Esophagus squamous epithelium (tissue), 5 donors: ENCODE data around the gene LTBP2. TPM values are rescaled to one million over a fixed set of nuclear protein-coding genes. Genes with fewer than 3 reads are reported as not detected.

Experiments
- DNase-seq: peaks from one replicate; lab custom pipeline; 2025; lab: John Stamatoyannopoulos, UW
- H3K27ac ChIP-seq, 4 donors: fragments of 200-600 bp; sonication (generic); one replicate each; pipeline ENCODE4 v1.5.1; 2016 to 2019; ENCODE audit warnings: mild to moderate bottlenecking in 1 of 4
- H3K27me3 ChIP-seq, 4 donors: fragments of 200-600 bp; sonication (generic); 1 replicate in 3 of 4; 2 replicates in 1 of 4; pipeline versions ENCODE4 v1.5.1 to v1.6.0; 2017 to 2021; ENCODE audit warnings: antibody characterized with exemption in 1 of 4
- H3K36me3 ChIP-seq, 3 donors: fragments of 200-600 bp; sonication (generic); one replicate each; pipeline ENCODE4 v1.5.1; 2016 to 2019
- H3K4me1 ChIP-seq, 3 donors: fragments of 200-600 bp; sonication (generic); one replicate each; pipeline ENCODE4 v1.5.1; 2017 to 2019
- H3K4me3 ChIP-seq, 4 donors: fragments of 200-600 bp; sonication (generic); 1 replicate in 3 of 4; 2 replicates in 1 of 4; pipeline ENCODE4 v1.5.1; 2016 to 2019; ENCODE audit warnings: mild to moderate bottlenecking in 2 of 4, moderate library complexity in 1 of 4
- H3K9me3 ChIP-seq, 3 donors: fragments of 200-600 bp; sonication (generic); one replicate each; pipeline ENCODE4 v1.5.1; 2016 to 2019
- POLR2A ChIP-seq, 4 donors: fragments of 450-650 bp; IDR thresholded peaks; one replicate each; pipeline ENCODE4 v1.6.1; 2017; ENCODE audit warnings: antibody characterized with exemption in 4 of 4, mild to moderate bottlenecking in 4 of 4, moderate library complexity in 3 of 4
- WGBS, 2 donors: methylation state at CpG; one replicate each; pipeline ENCODE4 v1.1.5; 2018; 5-methylcytosine and 5-hydroxymethylcytosine counted together
- intact Hi-C: fragments of 100-400 bp; cut with DNase I; formaldehyde crosslinking; loops from one replicate; pipeline ENCODE4 v1.15.0; 2022
- total RNA-seq, 4 donors: library from RNA; depleted of rRNA; stranded (reverse); fragments of >200 nt; gene quantifications; one replicate each; pipeline ENCODE4 v1.1.0, GENCODE V29; 2016
- TF ChIP-seq, protein P1 (sequence below), 6 experiments: fragments of 450-650 bp in 4 of 6; fragments of 200-600 bp in 2 of 6; sonication (generic) in 2 of 6; IDR thresholded peaks; one replicate each; pipeline ENCODE4 v1.5.1; 2016 to 2019; ENCODE audit warnings: antibody characterized with exemption in 6 of 6, mild to moderate bottlenecking in 4 of 6, moderate library complexity in 4 of 6
- donor health status: DM: yes; HTN: yes; CAD: no.

The LTBP2 gene
- total RNA-seq, 4 donors from 2014 or later = 10.3 to 41.6 (median 17.0) TPM

DNA sequence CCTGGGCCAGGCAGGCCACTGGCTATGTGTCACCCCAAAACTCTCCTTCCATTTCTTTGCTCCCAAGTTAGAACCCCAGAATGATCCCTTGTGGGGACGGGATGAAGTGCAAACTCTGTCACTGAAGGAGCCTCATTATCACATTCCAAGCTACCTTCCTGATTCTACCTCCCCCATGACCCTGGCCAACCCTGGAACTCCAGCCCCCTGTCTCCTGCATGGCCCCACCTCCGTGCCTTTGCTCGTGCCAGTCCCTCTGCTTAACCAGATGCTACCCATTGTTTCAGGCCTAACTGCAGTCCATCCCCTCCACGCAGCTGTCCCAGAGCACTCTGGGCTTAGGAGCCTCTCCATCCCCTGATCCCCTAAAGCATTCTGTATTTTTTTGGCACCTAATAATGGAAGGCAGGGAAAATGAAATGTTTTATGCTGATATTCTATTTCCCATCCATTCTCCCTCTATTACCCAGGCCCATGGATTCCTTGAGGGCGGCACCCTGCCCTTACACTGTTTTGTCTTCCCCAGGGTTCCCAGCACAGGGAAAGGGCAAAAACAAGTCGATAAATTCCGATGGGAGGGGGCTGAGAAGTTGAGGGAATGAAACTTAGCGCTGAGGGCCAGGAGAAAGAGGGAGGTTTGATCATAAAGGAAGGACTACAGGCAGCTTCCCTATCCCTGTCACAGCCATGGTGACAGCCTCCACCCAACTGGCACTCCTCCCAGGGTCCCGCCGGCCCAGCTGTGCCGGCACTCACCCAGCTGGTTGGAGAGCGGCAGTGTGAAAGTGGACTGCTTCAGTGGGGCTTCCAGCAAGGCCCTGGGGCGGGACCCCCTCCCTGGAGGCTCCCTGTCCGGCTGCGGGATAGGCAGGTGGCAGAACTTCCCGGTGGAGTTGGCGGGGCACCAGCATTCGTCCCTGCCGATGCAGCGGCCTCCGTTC is 60.3 kb downstream of the LTBP2 start:
- intact Hi-C loops = no loop called here
- 65 to 68% methylated on average over 10 to 20 of the region's 21 CpGs for WGBS, 2 donors

DNA sequence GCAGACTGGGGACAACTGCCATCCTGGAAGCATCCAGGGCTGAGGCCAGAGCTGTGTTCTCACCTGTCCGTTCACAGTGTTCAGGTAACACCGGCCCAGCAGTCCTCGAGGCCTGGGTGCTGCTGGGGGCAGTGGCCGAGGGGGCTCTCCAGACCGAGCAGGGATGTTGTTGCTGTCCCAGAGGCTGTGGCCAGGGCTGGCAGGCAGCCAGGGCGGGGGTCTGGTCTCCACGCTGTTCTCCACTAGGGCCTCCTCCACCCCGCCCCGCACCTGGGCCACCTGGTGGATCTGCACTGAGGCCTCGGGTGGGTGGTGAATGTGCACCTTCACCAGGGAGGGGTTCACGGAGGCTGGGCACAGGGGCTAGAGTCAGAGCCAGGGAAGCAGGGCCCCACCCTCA is 61.0 kb downstream of the LTBP2 start:
- peaks cover 0 to 45% (median 4%) of the 10 kb centered on the region in 3 donors for H3K36me3 ChIP-seq
- H3K9me3 ChIP-seq = no peaks in the 10 kb centered on the region
- 100% methylated on average over 3 of the region's 11 CpGs; no CpG with 5 or more reads in 1 of the 2 donors for WGBS, 2 donors
- TF ChIP-seq, protein P1, sequence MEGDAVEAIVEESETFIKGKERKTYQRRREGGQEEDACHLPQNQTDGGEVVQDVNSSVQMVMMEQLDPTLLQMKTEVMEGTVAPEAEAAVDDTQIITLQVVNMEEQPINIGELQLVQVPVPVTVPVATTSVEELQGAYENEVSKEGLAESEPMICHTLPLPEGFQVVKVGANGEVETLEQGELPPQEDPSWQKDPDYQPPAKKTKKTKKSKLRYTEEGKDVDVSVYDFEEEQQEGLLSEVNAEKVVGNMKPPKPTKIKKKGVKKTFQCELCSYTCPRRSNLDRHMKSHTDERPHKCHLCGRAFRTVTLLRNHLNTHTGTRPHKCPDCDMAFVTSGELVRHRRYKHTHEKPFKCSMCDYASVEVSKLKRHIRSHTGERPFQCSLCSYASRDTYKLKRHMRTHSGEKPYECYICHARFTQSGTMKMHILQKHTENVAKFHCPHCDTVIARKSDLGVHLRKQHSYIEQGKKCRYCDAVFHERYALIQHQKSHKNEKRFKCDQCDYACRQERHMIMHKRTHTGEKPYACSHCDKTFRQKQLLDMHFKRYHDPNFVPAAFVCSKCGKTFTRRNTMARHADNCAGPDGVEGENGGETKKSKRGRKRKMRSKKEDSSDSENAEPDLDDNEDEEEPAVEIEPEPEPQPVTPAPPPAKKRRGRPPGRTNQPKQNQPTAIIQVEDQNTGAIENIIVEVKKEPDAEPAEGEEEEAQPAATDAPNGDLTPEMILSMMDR (IDR thresholded peaks at IDR 0.05) = no peak
- no peak for TF ChIP-seq POLR2A (IDR thresholded peaks at IDR 0.05)
- H3K27ac ChIP-seq = no peak overlapping the region
- H3K27me3 ChIP-seq = no peaks in the 10 kb centered on the region
- H3K4me3 ChIP-seq = no peak overlapping the region
- DNase-seq = no peak
- peaks cover 16 to 51% (median 26%) of the 10 kb centered on the region in 3 donors for H3K4me1 ChIP-seq
- intact Hi-C loops = no loop called here

More for the DNA sequence above, 60.3 kb downstream of the LTBP2 start:
- no peak for DNase-seq
- no peaks in the 10 kb centered on the region for H3K27me3 ChIP-seq
- peaks cover 0 to 38% (median 4%) of the 10 kb centered on the region in 3 donors for H3K36me3 ChIP-seq
- H3K4me3 ChIP-seq = no peak overlapping the region
- H3K27ac ChIP-seq = peak overlapping the region in 3 of 4 donors; percentile 34 to 70 (median 58)
- no peak for TF ChIP-seq POLR2A (IDR thresholded peaks at IDR 0.05)
- TF ChIP-seq, protein P1 (IDR thresholded peaks at IDR 0.05) = no peak
- H3K9me3 ChIP-seq = no peaks in the 10 kb centered on the region
- H3K4me1 ChIP-seq = peaks cover 16 to 51% (median 26%) of the 10 kb centered on the region in 3 donors

DNA sequence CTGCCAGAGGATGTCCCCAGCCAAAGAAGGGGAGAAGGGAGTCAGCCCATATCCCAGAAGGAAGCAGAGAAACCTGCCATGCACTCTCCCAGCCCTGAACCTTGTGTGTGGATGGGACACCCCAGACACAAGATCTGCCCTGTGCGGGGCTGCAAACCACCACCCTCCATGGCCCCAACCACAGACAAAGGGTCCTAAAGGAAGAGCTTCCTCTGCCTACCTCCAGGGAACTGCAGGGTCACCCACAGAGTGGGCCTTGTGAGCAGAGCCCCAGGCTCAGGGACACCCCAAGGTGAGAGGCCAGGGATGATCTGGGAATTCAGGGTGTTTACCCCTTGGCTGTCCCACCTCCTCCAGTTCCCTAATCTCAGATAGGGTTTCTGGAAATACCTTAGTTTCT is 62.0 kb downstream of the LTBP2 start:
- peaks cover 16 to 51% (median 26%) of the 10 kb centered on the region in 3 donors for H3K4me1 ChIP-seq
- TF ChIP-seq POLR2A (IDR thresholded peaks at IDR 0.05) = no peak
- TF ChIP-seq, protein P1 (IDR thresholded peaks at IDR 0.05) = no peak
- intact Hi-C loops = no loop called here
- H3K27me3 ChIP-seq = no peaks in the 10 kb centered on the region
- no peaks in the 10 kb centered on the region for H3K9me3 ChIP-seq
- H3K27ac ChIP-seq = peak overlapping the region; percentile 1 to 47 (median 20)
- peaks cover 0 to 48% (median 4%) of the 10 kb centered on the region in 3 donors for H3K36me3 ChIP-seq
- H3K4me3 ChIP-seq = no peak overlapping the region
- WGBS, 2 donors = 0% methylated on average over 1 of the region's 1 CpG
- no peak for DNase-seq

DNA sequence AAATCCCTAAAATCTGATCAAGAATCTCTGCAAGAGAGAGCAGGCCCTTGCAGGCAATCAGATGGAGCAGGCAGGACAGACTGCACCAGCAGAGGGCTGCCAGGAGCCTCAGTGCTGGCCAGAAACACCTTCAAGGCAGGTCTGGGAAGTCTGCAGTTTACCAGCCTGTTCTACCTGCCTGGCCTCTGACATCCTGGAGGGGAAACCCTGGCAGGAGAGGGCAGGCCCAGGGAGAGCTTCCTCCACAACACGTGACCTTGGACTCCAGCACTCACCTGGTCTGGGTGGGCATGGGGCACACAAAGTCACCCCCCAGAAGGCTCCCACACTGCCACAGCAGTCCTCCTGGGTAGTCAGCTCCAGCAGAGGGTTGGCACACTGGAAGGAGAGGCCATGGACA is 62.4 kb downstream of the LTBP2 start:
- Histone ChIP-seq H3K4me1 (peaks cover 16 to 51% (median 26%) of the 10 kb centered on the region in 3 donors), H3K4me3 (no peak overlapping the region), H3K9me3 (no peaks in the 10 kb centered on the region), H3K36me3 (peaks cover 0 to 46% (median 4%) of the 10 kb centered on the region in 3 donors), H3K27me3 (no peaks in the 10 kb centered on the region), H3K27ac (peak overlapping the region; percentile 1 to 47 (median 20))
- DNase-seq = no peak
- TF ChIP-seq POLR2A (IDR thresholded peaks at IDR 0.05) = no peak
- TF ChIP-seq, protein P1 (IDR thresholded peaks at IDR 0.05) = peak in 5 of 6 experiments; percentile 24 to 71 (median 57)
- 17% methylated on average over 1 of the region's 1 CpG; no CpG with 5 or more reads in 1 of the 2 donors for WGBS, 2 donors
- intact Hi-C loops = no loop called here

- no peak for DNase-seq
- H3K4me1 ChIP-seq = peaks cover 16 to 51% (median 26%) of the 10 kb centered on the region in 3 donors
Observed at GRCh38 chr14:74548881-74549280, 63.2 kb downstream of the LTBP2 start.

More at GRCh38 chr14:74548881-74549280, 63.2 kb downstream of the LTBP2 start:
- Histone ChIP-seq H3K27ac (peak overlapping the region in 3 of 4 donors; percentile 1 to 47 (median 9)), H3K4me3 (no peak overlapping the region), H3K9me3 (no peaks in the 10 kb centered on the region), H3K27me3 (no peaks in the 10 kb centered on the region), H3K36me3 (peaks cover 0 to 45% (median 4%) of the 10 kb centered on the region in 3 donors)
- intact Hi-C loops = no loop called here
- WGBS, 2 donors = 75 to 76% methylated on average over 3 of the region's 3 CpGs
- TF ChIP-seq, protein P1 (IDR thresholded peaks at IDR 0.05) = no peak
- TF ChIP-seq POLR2A (IDR thresholded peaks at IDR 0.05) = no peak
